Stimulated activated CD8-positive, alpha-beta memory T cell treated with anti-CD3 and anti-CD28 coated beads, Interleukin-12 subunit alpha, Interleukin-12 subunit beta, amount 100 ng/mL, for 1 hour (primary cell): ENCODE results near the gene PKHD1.
"Not testable (repeated sequence)": the region's sequence is repeated elsewhere in the genome, so short reads cannot be mapped to it uniquely, and the experiment has no call there.

Experiments used
- DNase-seq: peaks from one replicate; pipeline ENCODE4 v3.0.0-alpha.2; 2020; ENCODE audit warnings: low read depth

The PKHD1 gene

DNA sequence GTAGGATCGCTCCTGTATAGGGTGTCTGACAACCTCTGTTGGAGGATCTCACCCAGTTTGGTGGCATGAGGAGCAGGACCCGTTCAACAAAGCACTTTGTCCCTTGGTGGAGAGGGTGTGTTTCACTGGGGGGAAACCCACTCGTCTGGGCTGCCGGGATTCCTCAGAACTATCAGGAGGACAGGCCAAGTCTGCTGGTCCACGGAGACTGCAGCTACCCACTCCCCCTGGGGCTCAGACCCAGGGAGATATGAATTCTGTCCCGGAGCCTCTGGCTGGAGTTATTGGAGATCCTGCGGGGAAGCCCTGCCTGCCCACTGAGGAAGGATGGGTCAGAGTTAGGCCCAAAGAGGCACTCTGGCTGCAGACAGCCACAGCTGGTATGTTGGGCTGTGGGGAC, 233.1 kb downstream of the PKHD1 start:
- no peak for DNase-seq

- DNase-seq: not testable (repeated sequence)
These were observed 234.3 kb downstream of the PKHD1 start for GRCh38 chr6:51853109-51853508.

DNA sequence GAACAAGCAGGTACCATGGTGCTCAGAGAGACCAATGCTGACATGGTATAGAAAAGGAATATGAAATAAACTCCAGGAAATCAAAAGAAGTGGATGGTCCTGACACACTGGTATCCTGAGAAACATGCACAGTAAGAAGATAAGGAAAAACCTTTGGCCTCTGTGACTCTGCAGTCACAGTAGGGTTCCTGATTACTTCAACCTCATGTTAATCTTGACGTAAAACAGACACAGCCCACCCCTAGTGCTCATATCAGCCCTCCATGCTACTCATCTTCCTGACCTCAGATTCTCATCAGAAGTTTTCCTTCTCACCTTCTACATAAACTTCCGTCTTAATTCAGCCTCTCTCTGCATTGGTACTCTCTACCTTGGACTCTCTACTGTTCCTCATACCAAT, 240.9 kb downstream of the PKHD1 start:
- DNase-seq: no peak

- DNase-seq: no peak
These were observed 243.1 kb downstream of the PKHD1 start for GRCh38 chr6:51844336-51844735.

DNA sequence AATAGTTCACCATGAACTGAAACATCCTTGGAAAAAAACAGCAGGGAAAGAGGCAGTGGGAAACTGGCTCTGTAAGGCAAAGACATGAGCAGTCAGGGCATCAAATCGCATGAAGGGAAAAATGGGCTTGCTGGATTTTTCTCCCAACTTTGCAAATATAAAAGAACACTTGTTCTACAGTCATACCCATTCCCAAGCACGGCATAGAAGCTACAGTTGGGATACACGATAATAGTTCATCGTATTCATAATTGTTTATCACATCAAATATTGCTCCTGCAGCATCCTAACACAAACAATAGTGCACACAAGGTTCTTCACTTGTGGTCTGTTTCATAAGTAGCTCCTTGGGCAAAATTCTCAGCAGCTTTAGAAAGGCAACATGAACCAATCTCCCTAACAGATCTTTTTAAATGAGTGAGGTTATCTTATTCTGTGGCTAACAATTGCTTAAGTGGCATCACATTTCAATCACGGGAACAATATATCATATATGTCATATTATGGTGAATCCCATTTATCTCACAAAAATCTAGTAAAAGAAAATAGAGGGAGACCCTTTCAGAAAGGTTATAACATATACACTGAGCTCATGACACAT, 243.9 kb downstream of the PKHD1 start:
- DNase-seq: no peak

DNA sequence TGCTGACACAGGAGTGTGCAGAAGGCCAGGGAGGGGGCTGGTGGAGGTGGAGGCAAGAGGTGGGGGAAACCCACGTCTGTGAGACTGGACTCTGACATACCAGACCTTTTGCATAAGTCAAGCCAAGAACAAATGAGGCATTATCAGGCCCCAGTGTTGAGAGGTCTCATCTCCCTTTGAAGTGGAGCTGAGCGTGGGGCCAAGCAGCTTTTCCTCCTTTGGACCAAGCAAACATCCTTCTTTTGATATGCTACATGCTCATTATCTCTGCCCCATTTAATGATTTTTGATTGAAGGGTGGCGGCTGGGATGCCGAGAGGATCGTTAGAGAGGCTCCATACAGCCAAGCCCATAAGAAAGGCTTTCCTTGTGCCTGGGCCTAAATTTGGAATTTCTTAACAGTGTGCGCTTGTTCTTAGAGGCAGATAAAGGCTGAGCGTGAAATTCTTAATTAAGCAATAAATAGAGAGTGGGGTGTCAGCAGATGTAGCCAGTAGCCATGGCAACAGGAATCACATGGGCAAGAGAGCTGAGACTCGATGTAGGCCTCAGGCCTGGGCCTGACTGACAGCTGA, 244.5 kb downstream of the PKHD1 start:
- DNase-seq: no peak

- DNase-seq: no peak
These were observed 245.2 kb downstream of the PKHD1 start for GRCh38 chr6:51842061-51842803.

GRCh38 chr6:51841626-51842025, 245.8 kb downstream of the PKHD1 start:
- no peak for DNase-seq

DNA sequence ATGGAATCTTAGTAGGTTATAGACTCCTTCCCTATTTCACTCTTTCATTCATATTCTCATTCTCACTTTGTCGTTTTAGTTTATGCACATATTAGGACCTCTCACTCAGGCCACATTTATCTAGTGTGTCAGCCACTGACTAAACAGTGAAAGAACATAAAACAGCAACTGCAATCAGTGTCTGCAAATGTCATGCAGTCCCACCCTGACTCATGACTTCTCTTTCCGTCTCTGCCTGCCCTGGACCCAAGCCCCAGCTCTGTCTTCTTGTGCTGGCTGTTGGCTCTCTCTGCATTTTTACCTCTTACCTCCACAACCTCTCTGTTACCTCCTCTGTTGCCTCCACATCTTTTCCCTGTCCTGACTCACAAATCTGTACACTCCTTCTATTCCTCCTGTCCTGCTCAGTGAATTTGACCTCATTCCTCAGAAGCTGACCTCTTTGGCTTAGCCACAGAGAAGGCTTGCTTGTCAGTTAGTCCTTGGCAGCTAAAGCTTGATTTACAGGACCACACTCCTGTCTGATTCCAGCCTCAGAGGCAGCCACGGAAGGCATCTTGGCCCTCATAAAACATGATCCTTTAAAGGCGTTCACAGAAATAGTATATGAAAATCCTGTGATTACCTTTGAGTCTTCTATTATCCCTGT, 247.6 kb downstream of the PKHD1 start:
- DNase-seq: no peak

GRCh38 chr6:51830666-51831065, 256.7 kb downstream of the PKHD1 start:
- no peak for DNase-seq

DNA sequence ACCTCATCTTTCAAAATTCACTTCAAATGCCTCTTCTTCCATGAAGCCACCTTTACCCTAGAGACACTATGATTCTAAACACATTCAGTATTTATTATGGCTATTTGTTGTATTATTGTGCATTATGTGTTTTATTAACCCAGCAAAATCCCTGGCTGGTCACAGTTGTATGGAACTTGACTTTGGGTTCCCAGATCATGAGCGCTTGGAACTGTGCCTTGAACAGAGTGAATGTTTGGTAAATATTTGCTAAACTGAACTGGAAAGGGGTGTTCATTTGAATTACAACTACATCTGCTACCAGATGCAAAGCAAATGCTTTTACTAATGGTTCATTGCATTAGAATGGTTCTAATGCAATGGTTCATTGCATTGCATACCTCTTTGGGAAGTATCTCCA, 259.8 kb downstream of the PKHD1 start:
- no peak for DNase-seq

- DNase-seq: no peak
These were observed 262.5 kb downstream of the PKHD1 start for GRCh38 chr6:51824940-51825339.

GRCh38 chr6:51820555-51820954, 266.9 kb downstream of the PKHD1 start:
- no peak for DNase-seq

GRCh38 chr6:51818520-51819022, 268.8 kb downstream of the PKHD1 start:
- DNase-seq: no peak

DNA sequence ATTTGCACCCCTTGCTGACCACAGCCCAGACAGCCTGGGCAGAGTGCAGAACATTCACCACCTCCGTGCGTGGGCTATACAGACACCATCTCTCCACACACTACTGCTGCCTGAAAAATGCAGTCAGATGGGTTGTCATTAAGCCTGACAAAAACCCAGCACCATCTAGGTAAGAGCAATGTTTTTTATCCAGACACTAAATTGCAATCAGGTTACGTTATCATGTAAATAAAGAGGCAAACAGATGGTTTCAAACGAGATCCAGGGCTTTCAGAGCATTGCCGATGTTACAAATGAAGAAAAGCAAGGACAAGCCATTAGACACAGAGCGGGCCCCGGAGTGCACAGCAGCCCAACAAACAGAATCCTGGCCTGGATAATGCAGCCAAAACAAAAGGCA, 269.6 kb downstream of the PKHD1 start:
- no peak for DNase-seq

GRCh38 chr6:51814418-51814817, 273.0 kb downstream of the PKHD1 start:
- DNase-seq: no peak

GRCh38 chr6:51813904-51814303, 273.5 kb downstream of the PKHD1 start:
- no peak for DNase-seq

GRCh38 chr6:51812231-51812630, 275.2 kb downstream of the PKHD1 start:
- DNase-seq: no peak

GRCh38 chr6:51805517-51805916, 281.9 kb downstream of the PKHD1 start:
- no peak for DNase-seq

DNA sequence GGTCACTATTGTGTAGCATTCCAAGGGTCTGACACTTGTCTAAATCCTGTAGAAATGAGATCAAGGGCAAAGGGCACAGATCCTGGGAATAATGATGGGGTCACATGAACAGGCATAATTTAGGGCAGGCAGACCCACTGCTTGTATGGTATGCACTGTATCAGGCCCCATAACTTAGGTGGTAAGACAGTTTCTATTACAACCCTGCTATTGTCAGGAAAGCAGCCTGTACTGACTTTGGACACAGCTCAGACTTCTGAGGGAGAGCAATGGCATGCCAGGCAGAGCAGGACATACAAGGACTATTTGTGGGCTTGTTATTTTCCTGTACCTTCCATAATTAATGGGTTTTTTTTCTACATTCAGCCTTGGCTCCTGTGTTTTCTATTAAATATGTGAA, 286.8 kb downstream of the PKHD1 start:
- no peak for DNase-seq

GRCh38 chr6:51793393-51793792, 294.0 kb downstream of the PKHD1 start:
- DNase-seq: no peak

DNA sequence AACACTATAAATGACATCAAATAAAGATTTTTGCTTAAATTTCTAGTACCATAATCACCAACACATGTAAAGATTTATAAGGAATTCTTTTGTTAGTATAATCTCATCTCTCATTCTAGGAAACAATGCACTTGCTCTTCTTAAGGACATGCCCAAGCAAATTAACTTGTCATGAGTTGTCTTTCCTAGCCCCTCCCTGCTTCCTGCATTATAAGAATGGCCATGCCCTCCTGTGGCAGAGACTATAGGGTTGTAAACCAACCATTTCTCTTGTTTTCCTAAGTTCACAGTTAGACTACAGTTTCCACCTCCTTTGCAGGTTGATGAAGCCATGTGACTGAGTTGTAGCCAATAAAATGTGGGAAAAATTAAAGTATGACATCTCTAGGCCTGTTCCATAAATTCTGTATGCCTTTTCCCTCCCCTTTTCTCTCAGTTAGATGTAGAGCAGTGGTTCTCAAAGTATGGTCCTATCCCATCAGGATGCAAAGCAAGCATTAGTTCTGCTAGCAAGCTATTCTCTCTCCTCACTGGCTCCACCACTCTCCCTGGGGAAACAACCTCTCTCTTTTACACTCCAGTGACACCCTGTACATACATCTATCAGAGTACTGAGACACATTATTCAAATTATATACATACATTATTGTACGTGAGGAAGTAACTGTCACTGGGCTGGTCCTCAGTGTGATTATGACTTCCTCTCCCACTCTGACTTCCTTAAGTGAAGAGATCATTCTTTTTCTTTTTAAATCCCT, 295.0 kb downstream of the PKHD1 start:
- DNase-seq: no peak
